Transverse colon (tissue), 4 donors: ENCODE data around the gene OR13A1. TPM values are rescaled to one million over a fixed set of nuclear protein-coding genes. Genes with fewer than 3 reads are reported as not detected.
"Not testable (repeated sequence)": the region's sequence is repeated elsewhere in the genome, so short reads cannot be mapped to it uniquely, and the experiment has no call there.

Experiments
- DNase-seq: peaks from one replicate; pipeline ENCODE4 v3.0.0-alpha.2; 2019
- H3K27ac ChIP-seq, 4 donors: fragments of 200-600 bp; sonication (generic); 2 replicates each; pipeline ENCODE4 v1.5.1; 2016 to 2018; ENCODE audit warnings: inconsistent platforms in 4 of 4
- H3K27me3 ChIP-seq: fragments of 200-600 bp; sonication (generic); 2 replicates; pipeline ENCODE4 v1.5.1; 2017; ENCODE audit warnings: inconsistent platforms
- H3K36me3 ChIP-seq, 4 donors: fragments of 200-600 bp; sonication (generic); 2 replicates each; pipeline ENCODE4 v1.5.1; 2017 to 2019; ENCODE audit warnings: inconsistent platforms in 4 of 4
- H3K4me1 ChIP-seq, 4 donors: fragments of 200-600 bp; sonication (generic); 2 replicates each; pipeline ENCODE4 v1.5.1; 2017 to 2020; ENCODE audit warnings: inconsistent platforms in 4 of 4
- H3K4me3 ChIP-seq, 4 donors: fragments of 200-600 bp; sonication (generic); 1 replicate in 1 of 4; 2 replicates in 3 of 4; pipeline versions ENCODE4 v1.5.1 to v1.6.1; 2017 to 2019; ENCODE audit warnings: inconsistent platforms in 4 of 4
- H3K9me3 ChIP-seq, 2 donors: fragments of 200-600 bp; sonication (generic); 2 replicates each; pipeline ENCODE4 v1.5.1; 2017 to 2019; ENCODE audit warnings: inconsistent platforms in 2 of 2
- CTCF ChIP-seq, 5 experiments: fragments of 200-600 bp in 3 of 5; fragments of 450-650 bp in 2 of 5; sonication (generic) in 3 of 5; IDR thresholded peaks; 1 replicate in 2 of 5; 2 replicates in 3 of 5; pipeline ENCODE4 v1.5.1; 2016 to 2017; ENCODE audit warnings: antibody characterized with exemption in 5 of 5, inconsistent platforms in 3 of 5, mild to moderate bottlenecking in 2 of 5, moderate library complexity in 1 of 5
- EP300 ChIP-seq: sonication (generic); formaldehyde crosslinking; IDR thresholded peaks from one replicate; pipeline ENCODE4 v1.6.1; 2017; ENCODE audit warnings: antibody characterized with exemption, low read depth
- POLR2A ChIP-seq: fragments of 450-650 bp; IDR thresholded peaks from one replicate; pipeline ENCODE4 v1.6.1; 2016; ENCODE audit warnings: antibody characterized with exemption, mild to moderate bottlenecking, moderate library complexity
- POLR2AphosphoS5 ChIP-seq, 3 donors: sonication (generic); formaldehyde crosslinking; IDR thresholded peaks; one replicate each; pipeline ENCODE4 v1.6.1; 2016; ENCODE audit warnings: antibody characterized with exemption in 3 of 3
- WGBS, 2 donors: methylation state at CpG; one replicate each; pipeline ENCODE4 v1.1.5; 2018; ENCODE audit warnings: low coverage in 1 of 2; 5-methylcytosine and 5-hydroxymethylcytosine counted together
- in situ Hi-C, 4 donors: fragments of 200-750 bp; cut with MboI; loops; one replicate each; pipeline versions ENCODE4 v1.15.0 to v1.15.1; 2017; ENCODE audit warnings: low sequenced_read_pairs in 3 of 4, low pct_ligation_motif_present in 1 of 4, low pct_unique_long_range_greater_than_20kb in 1 of 4
- intact Hi-C: fragments of 100-400 bp; cut with DNase I; formaldehyde crosslinking; loops from one replicate; pipeline ENCODE4 v1.15.1; 2023; ENCODE audit warnings: low total_unique reads
- total RNA-seq, 4 donors: library from RNA; depleted of rRNA; stranded (reverse); fragments of >200 nt; gene quantifications; one replicate each; pipeline ENCODE4 v1.1.0, GENCODE V29; 2016

OR13A1 gene
- total RNA-seq, 4 donors from 2014 or later: 0.48 TPM; not detected in 3

GRCh38 chr10:45353186-45353585 is 37.8 kb upstream of the OR13A1 start:
- TF ChIP-seq EP300: no peak
- no peak for TF ChIP-seq CTCF (IDR thresholded peaks at IDR 0.05)
- TF ChIP-seq POLR2AphosphoS5 (IDR thresholded peaks at IDR 0.05): no peak
- no peak for TF ChIP-seq POLR2A
- intact Hi-C loops (no loop called here), in situ Hi-C loops (no loop called here)
- Histone ChIP-seq H3K27me3 (no peaks in the 10 kb centered on the region), H3K4me3 (no peak overlapping the region), H3K27ac (no peak overlapping the region), H3K9me3 (no peaks in the 10 kb centered on the region), H3K36me3 (no peaks in the 10 kb centered on the region), H3K4me1 (no peaks in the 10 kb centered on the region)
- no peak for DNase-seq
- WGBS, 2 donors: 64 to 74% methylated on average over 1 of the region's 1 CpG

- H3K9me3 ChIP-seq, H3K36me3 ChIP-seq, H3K4me1 ChIP-seq, H3K27ac ChIP-seq, intact Hi-C loops, in situ Hi-C loops, H3K27me3 ChIP-seq, DNase-seq, H3K4me3 ChIP-seq: not testable (repeated sequence)
- 91% methylated on average over 30 of the region's 31 CpGs; no CpG with 5 or more reads in 1 of the 2 donors for WGBS, 2 donors
These were observed 32.9 kb upstream of the OR13A1 start for GRCh38 chr10:45348196-45348765.

GRCh38 chr10:45347464-45347863 is 32.1 kb upstream of the OR13A1 start:
- H3K9me3 ChIP-seq, H3K4me3 ChIP-seq, H3K27me3 ChIP-seq, DNase-seq, H3K27ac ChIP-seq, H3K4me1 ChIP-seq, intact Hi-C loops, H3K36me3 ChIP-seq, in situ Hi-C loops: not testable (repeated sequence)
- 90% methylated on average over 18 of the region's 20 CpGs; no CpG with 5 or more reads in 1 of the 2 donors for WGBS, 2 donors

GRCh38 chr10:45346652-45347335 is 31.4 kb upstream of the OR13A1 start:
- DNase-seq, H3K9me3 ChIP-seq, intact Hi-C loops, H3K27ac ChIP-seq, H3K36me3 ChIP-seq, in situ Hi-C loops, H3K27me3 ChIP-seq, H3K4me3 ChIP-seq, H3K4me1 ChIP-seq: not testable (repeated sequence)
- WGBS, 2 donors: 93% methylated on average over 19 of the region's 24 CpGs; no CpG with 5 or more reads in 1 of the 2 donors

GRCh38 chr10:45340420-45340819 is 25.0 kb upstream of the OR13A1 start:
- intact Hi-C loops: not testable (repeated sequence)
- WGBS, 2 donors: 76 to 80% methylated on average over 2 to 4 of the region's 4 CpGs

GRCh38 chr10:45339894-45340293 is 24.5 kb upstream of the OR13A1 start:
- no peaks in the 10 kb centered on the region for H3K4me1 ChIP-seq
- DNase-seq: no peak
- H3K27ac ChIP-seq: no peak overlapping the region
- no peaks in the 10 kb centered on the region for H3K36me3 ChIP-seq
- intact Hi-C loops (no loop called here), in situ Hi-C loops (no loop called here)
- TF ChIP-seq EP300: no peak
- TF ChIP-seq CTCF (IDR thresholded peaks at IDR 0.05): no peak
- no peak for TF ChIP-seq POLR2AphosphoS5 (IDR thresholded peaks at IDR 0.05)
- no peak for TF ChIP-seq POLR2A
- no peaks in the 10 kb centered on the region for H3K9me3 ChIP-seq
- no peaks in the 10 kb centered on the region for H3K27me3 ChIP-seq
- H3K4me3 ChIP-seq: no peak overlapping the region
- WGBS, 2 donors: 95% methylated on average over 1 of the region's 1 CpG; no CpG with 5 or more reads in 1 of the 2 donors

More at GRCh38 chr10:45340420-45340819, 25.0 kb upstream of the OR13A1 start:
- H3K27me3 ChIP-seq, DNase-seq, H3K9me3 ChIP-seq, H3K27ac ChIP-seq, H3K4me1 ChIP-seq, in situ Hi-C loops, H3K36me3 ChIP-seq, H3K4me3 ChIP-seq: not testable (repeated sequence)

GRCh38 chr10:45331824-45332223 is 16.4 kb upstream of the OR13A1 start:
- H3K36me3 ChIP-seq, H3K9me3 ChIP-seq, DNase-seq, H3K4me3 ChIP-seq, in situ Hi-C loops, intact Hi-C loops, H3K27me3 ChIP-seq, H3K27ac ChIP-seq, H3K4me1 ChIP-seq: not testable (repeated sequence)
- 77 to 88% methylated on average over 3 of the region's 3 CpGs for WGBS, 2 donors

GRCh38 chr10:45326864-45327263 is 11.5 kb upstream of the OR13A1 start:
- in situ Hi-C loops: not testable (repeated sequence)

More at GRCh38 chr10:45326864-45327263, 11.5 kb upstream of the OR13A1 start:
- H3K9me3 ChIP-seq, H3K27ac ChIP-seq, H3K36me3 ChIP-seq, intact Hi-C loops, H3K4me3 ChIP-seq, H3K27me3 ChIP-seq, DNase-seq, H3K4me1 ChIP-seq: not testable (repeated sequence)
- 94% methylated on average over 1 of the region's 1 CpG; no CpG with 5 or more reads in 1 of the 2 donors for WGBS, 2 donors
